HEK293 (cell line): ENCODE results near the gene KREMEN2.

Experiments used
- BCL11A ChIP-seq: fragments of 450-650 bp; formaldehyde crosslinking; IDR thresholded peaks from 2 replicates; pipeline ENCODE4 v1.5.1; 2016; ENCODE audit warnings: low read depth, missing biosample characterization, missing genetic modification characterization
- MYNN ChIP-seq: fragments of 450-650 bp; formaldehyde crosslinking; IDR thresholded peaks from 2 replicates; pipeline ENCODE4 v1.5.1; 2016; ENCODE audit warnings: missing biosample characterization, missing genetic modification characterization, borderline replicate concordance
- ZFP41 ChIP-seq: fragments of 450-650 bp; formaldehyde crosslinking; IDR thresholded peaks from 2 replicates; pipeline ENCODE4 v1.5.1; 2016; ENCODE audit warnings: missing biosample characterization, missing genetic modification characterization, borderline replicate concordance
- ZNF223 ChIP-seq: fragments of 450-650 bp; formaldehyde crosslinking; IDR thresholded peaks from 2 replicates; pipeline ENCODE4 v1.5.1; 2016; ENCODE audit warnings: missing biosample characterization, missing genetic modification characterization
- ZNF571 ChIP-seq: fragments of 450-650 bp; formaldehyde crosslinking; IDR thresholded peaks from 2 replicates; pipeline ENCODE4 v1.5.0; 2017; ENCODE audit warnings: missing biosample characterization, missing genetic modification characterization
- ZNF621 ChIP-seq: fragments of 450-650 bp; formaldehyde crosslinking; IDR thresholded peaks from 2 replicates; pipeline ENCODE4 v1.5.1; 2017; ENCODE audit warnings: missing biosample characterization, missing genetic modification characterization
- TF ChIP-seq, protein P1 (sequence below): fragments of 450-650 bp; formaldehyde crosslinking; optimal IDR thresholded peaks from 2 replicates; pipeline ENCODE3; 2016; ENCODE audit warnings: missing biosample characterization, mild to moderate bottlenecking, missing genetic modification characterization
- TF ChIP-seq, protein P2 (sequence below): fragments of 450-650 bp; formaldehyde crosslinking; IDR thresholded peaks from 2 replicates; pipeline ENCODE4 v1.5.1; 2016; ENCODE audit warnings: missing biosample characterization, missing genetic modification characterization

DNA sequence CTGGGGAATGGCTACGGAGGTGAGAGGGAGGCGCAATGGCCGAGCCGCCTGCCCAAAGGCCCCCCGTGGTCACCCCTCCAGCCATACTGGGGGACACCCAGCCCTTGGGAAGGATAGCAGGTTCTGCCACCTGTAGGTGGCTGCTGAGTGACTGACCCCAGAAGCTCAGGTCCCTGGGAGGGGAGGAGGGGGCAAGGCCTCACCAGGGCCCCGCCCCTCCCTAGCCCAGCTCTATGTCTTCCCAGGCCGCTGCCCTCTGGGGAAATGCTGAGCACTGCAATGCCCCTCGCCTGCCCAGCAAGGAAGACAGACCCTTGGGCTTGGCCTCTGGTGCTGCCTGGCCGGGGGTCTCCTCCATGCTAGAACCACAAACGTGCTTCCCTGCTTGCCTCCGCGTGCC lies 37.2 kb downstream of the KREMEN2 start:
- no peak for TF ChIP-seq ZNF621 (tag by site-specific recombination)
- TF ChIP-seq ZNF223 (tag by site-specific recombination), result no peak
- TF ChIP-seq, protein P1, sequence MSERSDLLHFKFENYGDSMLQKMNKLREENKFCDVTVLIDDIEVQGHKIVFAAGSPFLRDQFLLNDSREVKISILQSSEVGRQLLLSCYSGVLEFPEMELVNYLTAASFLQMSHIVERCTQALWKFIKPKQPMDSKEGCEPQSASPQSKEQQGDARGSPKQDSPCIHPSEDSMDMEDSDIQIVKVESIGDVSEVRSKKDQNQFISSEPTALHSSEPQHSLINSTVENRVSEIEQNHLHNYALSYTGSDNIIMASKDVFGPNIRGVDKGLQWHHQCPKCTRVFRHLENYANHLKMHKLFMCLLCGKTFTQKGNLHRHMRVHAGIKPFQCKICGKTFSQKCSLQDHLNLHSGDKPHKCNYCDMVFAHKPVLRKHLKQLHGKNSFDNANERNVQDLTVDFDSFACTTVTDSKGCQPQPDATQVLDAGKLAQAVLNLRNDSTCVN (tag by site-specific recombination), result no peak
- TF ChIP-seq, protein P2, sequence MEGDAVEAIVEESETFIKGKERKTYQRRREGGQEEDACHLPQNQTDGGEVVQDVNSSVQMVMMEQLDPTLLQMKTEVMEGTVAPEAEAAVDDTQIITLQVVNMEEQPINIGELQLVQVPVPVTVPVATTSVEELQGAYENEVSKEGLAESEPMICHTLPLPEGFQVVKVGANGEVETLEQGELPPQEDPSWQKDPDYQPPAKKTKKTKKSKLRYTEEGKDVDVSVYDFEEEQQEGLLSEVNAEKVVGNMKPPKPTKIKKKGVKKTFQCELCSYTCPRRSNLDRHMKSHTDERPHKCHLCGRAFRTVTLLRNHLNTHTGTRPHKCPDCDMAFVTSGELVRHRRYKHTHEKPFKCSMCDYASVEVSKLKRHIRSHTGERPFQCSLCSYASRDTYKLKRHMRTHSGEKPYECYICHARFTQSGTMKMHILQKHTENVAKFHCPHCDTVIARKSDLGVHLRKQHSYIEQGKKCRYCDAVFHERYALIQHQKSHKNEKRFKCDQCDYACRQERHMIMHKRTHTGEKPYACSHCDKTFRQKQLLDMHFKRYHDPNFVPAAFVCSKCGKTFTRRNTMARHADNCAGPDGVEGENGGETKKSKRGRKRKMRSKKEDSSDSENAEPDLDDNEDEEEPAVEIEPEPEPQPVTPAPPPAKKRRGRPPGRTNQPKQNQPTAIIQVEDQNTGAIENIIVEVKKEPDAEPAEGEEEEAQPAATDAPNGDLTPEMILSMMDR, result no peak
- no peak for TF ChIP-seq ZNF571 (tag by site-specific recombination)
- no peak for TF ChIP-seq BCL11A (tag by site-specific recombination)
- TF ChIP-seq MYNN (tag by site-specific recombination), result no peak
- no peak for TF ChIP-seq ZFP41
